Gastrocnemius medialis (tissue), 4 donors: ENCODE results near the gene TRIM25.

ENCODE experiments used
- POLR2A ChIP-seq, 2 donors: fragments of 450-650 bp; IDR thresholded peaks; one replicate each; pipeline ENCODE4 v1.6.1; 2017; ENCODE audit warnings: antibody characterized with exemption in 2 of 2, mild to moderate bottlenecking in 2 of 2, moderate library complexity in 2 of 2
- TF ChIP-seq, protein P1 (sequence below), 5 experiments: fragments of 450-650 bp in 3 of 5; fragments of 200-600 bp in 2 of 5; sonication (generic) in 2 of 5; IDR thresholded peaks in 4 of 5; conservative IDR thresholded peaks in 1 of 5; 1 replicate in 4 of 5; 2 replicates in 1 of 5; pipeline ENCODE4 v1.5.1; 2016 to 2019; ENCODE audit warnings: antibody characterized with exemption in 5 of 5, mild to moderate bottlenecking in 3 of 5, moderate library complexity in 3 of 5

DNA sequence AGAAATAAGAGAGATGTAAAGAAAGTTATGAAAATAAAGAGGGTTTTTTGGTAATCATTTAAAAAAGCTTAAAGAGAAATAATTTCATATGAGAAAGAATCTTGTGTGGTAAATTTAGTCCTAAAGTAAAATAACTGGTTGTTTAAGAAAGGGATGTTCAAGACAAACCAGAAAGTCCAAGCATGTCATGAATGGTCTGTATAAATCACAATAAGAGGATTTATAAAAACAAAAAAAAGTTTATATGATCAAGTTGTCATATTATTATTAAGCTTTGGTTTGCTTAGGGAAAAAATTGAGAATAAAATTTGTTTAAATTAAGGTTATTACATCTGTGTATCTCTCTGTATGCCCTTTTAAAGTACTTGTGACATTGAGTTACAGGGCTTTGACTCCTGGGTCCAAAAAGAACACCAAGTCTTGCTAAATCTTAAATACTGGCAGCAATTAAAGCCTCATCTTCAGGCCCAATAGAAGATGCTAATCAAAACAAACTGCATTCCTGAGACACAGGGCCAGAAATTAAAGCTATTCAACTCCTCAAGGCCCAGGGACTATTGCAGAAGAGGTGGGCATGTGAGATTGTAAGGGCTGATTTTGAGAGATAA, 15.6 kb upstream of the TRIM25 start:
- TF ChIP-seq, protein P1, sequence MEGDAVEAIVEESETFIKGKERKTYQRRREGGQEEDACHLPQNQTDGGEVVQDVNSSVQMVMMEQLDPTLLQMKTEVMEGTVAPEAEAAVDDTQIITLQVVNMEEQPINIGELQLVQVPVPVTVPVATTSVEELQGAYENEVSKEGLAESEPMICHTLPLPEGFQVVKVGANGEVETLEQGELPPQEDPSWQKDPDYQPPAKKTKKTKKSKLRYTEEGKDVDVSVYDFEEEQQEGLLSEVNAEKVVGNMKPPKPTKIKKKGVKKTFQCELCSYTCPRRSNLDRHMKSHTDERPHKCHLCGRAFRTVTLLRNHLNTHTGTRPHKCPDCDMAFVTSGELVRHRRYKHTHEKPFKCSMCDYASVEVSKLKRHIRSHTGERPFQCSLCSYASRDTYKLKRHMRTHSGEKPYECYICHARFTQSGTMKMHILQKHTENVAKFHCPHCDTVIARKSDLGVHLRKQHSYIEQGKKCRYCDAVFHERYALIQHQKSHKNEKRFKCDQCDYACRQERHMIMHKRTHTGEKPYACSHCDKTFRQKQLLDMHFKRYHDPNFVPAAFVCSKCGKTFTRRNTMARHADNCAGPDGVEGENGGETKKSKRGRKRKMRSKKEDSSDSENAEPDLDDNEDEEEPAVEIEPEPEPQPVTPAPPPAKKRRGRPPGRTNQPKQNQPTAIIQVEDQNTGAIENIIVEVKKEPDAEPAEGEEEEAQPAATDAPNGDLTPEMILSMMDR (IDR thresholded peaks at IDR 0.05 in 4 of 5, conservative IDR thresholded peaks at IDR 0.05 in 1 of 5) = no peak
- no peak for TF ChIP-seq POLR2A (IDR thresholded peaks at IDR 0.05)
